Measurements from ENCODE around the gene VANGL2. TPM values are rescaled to one million over a fixed set of nuclear protein-coding genes. Genes with fewer than 3 reads are reported as not detected.

The VANGL2 gene
- polyA plus RNA-seq, 3 donors: 0.01 TPM; not detected in 2

- H3K36me3 Mint-ChIP-seq: peaks cover 42 to 47% of the 10 kb centered on the region in 2 donors
- no peak overlapping the region for H2AFZ ChIP-seq (ENCODE audit: insufficient read depth, low read depth, low read length, poor library complexity, severe bottlenecking)
- intact Hi-C loops (cut with micrococcal nuclease): no loop called here
- no peaks in the 10 kb centered on the region for H3K9me3 ChIP-seq (replicated peaks in 1 of 2; ENCODE audit: control insufficient read depth in 1 of 2, insufficient read depth in 1 of 2, low read length in 2 of 2)
- H3K4me3 ChIP-seq (replicated peaks in 1 of 3; ENCODE audit: low read depth in 2 of 3, low read length in 3 of 3): no peak overlapping the region
- no peaks in the 10 kb centered on the region for H3K79me2 ChIP-seq (ENCODE audit: insufficient read depth, low read length)
- no peaks in the 10 kb centered on the region for H3K27me3 ChIP-seq (ENCODE audit: control insufficient read depth in 2 of 2, insufficient read depth in 2 of 2, low read length in 2 of 2)
- WGBS (ENCODE audit: insufficient coverage): no CpG with 5 or more reads among the region's 4 CpGs
- H3K9me3 Mint-ChIP-seq: peaks cover 0 to 1% (median 0%) of the 10 kb centered on the region in 7 donors
- peaks cover 0 to 3% (median 2%) of the 10 kb centered on the region in 3 donors for H3K27me3 Mint-ChIP-seq (ENCODE audit: low read depth in 3 of 3)
- no peak overlapping the region for H3K4me3 Mint-ChIP-seq
- H3K4me1 ChIP-seq (ENCODE audit: control insufficient read depth in 1 of 2, insufficient read depth in 2 of 2, low read length in 2 of 2): no peaks in the 10 kb centered on the region
- H3K4me1 Mint-ChIP-seq: peaks cover 6% of the 10 kb centered on the region
- no peak for DNase-seq
- peaks cover 33 to 51% of the 10 kb centered on the region in 2 donors for H3K36me3 ChIP-seq (replicated peaks in 1 of 2; ENCODE audit: control insufficient read depth in 1 of 2, insufficient read depth in 2 of 2, low read length in 2 of 2)
- H3K27ac ChIP-seq (ENCODE audit: low read depth in 1 of 2, low read length in 2 of 2): no peak overlapping the region
- no peak overlapping the region for H3K9ac ChIP-seq (ENCODE audit: insufficient read depth, low read length, poor library complexity, severe bottlenecking)
- peaks cover 16% of the 10 kb centered on the region for H4K20me1 ChIP-seq (ENCODE audit: insufficient read depth, low read length)
- TF ChIP-seq, protein P1, sequence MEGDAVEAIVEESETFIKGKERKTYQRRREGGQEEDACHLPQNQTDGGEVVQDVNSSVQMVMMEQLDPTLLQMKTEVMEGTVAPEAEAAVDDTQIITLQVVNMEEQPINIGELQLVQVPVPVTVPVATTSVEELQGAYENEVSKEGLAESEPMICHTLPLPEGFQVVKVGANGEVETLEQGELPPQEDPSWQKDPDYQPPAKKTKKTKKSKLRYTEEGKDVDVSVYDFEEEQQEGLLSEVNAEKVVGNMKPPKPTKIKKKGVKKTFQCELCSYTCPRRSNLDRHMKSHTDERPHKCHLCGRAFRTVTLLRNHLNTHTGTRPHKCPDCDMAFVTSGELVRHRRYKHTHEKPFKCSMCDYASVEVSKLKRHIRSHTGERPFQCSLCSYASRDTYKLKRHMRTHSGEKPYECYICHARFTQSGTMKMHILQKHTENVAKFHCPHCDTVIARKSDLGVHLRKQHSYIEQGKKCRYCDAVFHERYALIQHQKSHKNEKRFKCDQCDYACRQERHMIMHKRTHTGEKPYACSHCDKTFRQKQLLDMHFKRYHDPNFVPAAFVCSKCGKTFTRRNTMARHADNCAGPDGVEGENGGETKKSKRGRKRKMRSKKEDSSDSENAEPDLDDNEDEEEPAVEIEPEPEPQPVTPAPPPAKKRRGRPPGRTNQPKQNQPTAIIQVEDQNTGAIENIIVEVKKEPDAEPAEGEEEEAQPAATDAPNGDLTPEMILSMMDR (IDR thresholded peaks at IDR 0.05): no peak
- H3K4me2 ChIP-seq (replicated peaks; ENCODE audit: extremely low read depth, low read length, poor library complexity, severe bottlenecking): no peak overlapping the region
- H3K27ac Mint-ChIP-seq: no peak overlapping the region
Measured at GRCh38 chr1:160361814-160362167, 38.6 kb upstream of the VANGL2 start.

DNA sequence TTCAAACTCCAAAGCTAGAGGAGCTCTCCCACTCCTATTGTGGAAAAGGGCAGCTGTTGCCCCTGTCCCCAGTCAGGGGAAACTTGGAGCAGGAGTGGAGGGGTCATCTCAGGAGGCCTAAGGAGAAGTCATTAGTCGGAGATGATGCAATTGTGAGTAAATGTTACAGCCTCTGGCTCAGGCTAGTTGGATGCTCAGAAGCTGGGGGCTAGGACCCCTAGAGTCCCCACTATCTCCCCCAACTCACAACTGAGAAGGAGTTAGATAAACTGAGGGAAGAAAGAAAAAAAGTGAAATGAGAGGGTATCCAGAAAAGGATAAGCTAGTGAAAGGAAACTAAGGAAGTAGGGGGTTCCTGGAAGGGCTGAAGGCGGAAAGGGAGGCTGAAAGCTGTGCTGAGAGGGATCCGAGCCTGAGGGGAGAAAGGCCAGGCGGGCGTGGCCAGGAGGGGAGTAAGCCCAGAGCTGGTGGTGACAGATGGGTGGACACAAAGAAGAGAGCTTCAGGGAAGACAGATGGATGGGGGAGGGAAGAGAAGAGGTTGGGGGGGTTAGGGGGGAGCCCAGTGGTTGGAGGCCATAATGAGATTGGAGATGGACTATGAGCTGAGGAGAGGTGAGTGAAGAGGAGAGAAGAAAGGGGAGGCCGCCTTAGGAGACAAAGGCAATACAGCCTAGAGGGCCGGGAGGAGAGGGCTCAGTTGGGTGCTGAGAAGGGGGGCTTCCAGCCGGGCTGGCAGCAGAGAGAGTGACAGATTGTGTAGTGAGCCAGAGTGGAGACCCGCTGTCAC lies 38.0 kb upstream of the VANGL2 start:
- no peaks in the 10 kb centered on the region for H3K9me3 ChIP-seq (replicated peaks in 1 of 2; ENCODE audit: control insufficient read depth in 1 of 2, insufficient read depth in 1 of 2, low read length in 2 of 2)
- Mint-ChIP-seq H3K4me1 (peaks cover 8% of the 10 kb centered on the region), H3K9me3 (peaks cover 0 to 1% (median 0%) of the 10 kb centered on the region in 7 donors), H3K4me3 (no peak overlapping the region), H3K27me3 (ENCODE audit: low read depth in 3 of 3) (peaks cover under 1 to 5% (median 4%) of the 10 kb centered on the region in 3 donors), H3K27ac (peak overlapping the region in 5 of 7 donors; percentile 25 to 71 (median 52)), H3K36me3 (peaks cover 37 to 41% of the 10 kb centered on the region in 2 donors)
- H3K27ac ChIP-seq (ENCODE audit: low read depth in 1 of 2, low read length in 2 of 2): no peak overlapping the region
- intact Hi-C loops (cut with micrococcal nuclease): no loop called here
- H2AFZ ChIP-seq (ENCODE audit: insufficient read depth, low read depth, low read length, poor library complexity, severe bottlenecking): no peak overlapping the region
- peaks cover 28 to 45% of the 10 kb centered on the region in 2 donors for H3K36me3 ChIP-seq (replicated peaks in 1 of 2; ENCODE audit: control insufficient read depth in 1 of 2, insufficient read depth in 2 of 2, low read length in 2 of 2)
- no peak overlapping the region for H3K4me3 ChIP-seq (replicated peaks in 1 of 3; ENCODE audit: low read depth in 2 of 3, low read length in 3 of 3)
- no peak overlapping the region for H3K4me2 ChIP-seq (replicated peaks; ENCODE audit: extremely low read depth, low read length, poor library complexity, severe bottlenecking)
- H4K20me1 ChIP-seq (ENCODE audit: insufficient read depth, low read length): peaks cover 12% of the 10 kb centered on the region
- H3K79me2 ChIP-seq (ENCODE audit: insufficient read depth, low read length): no peaks in the 10 kb centered on the region
- no peaks in the 10 kb centered on the region for H3K4me1 ChIP-seq (ENCODE audit: control insufficient read depth in 1 of 2, insufficient read depth in 2 of 2, low read length in 2 of 2)
- no peaks in the 10 kb centered on the region for H3K27me3 ChIP-seq (ENCODE audit: control insufficient read depth in 2 of 2, insufficient read depth in 2 of 2, low read length in 2 of 2)
- 96% methylated on average over 8 of the region's 9 CpGs for WGBS (ENCODE audit: insufficient coverage)
- DNase-seq: no peak
- no peak overlapping the region for H3K9ac ChIP-seq (ENCODE audit: insufficient read depth, low read length, poor library complexity, severe bottlenecking)
- TF ChIP-seq, protein P1 (IDR thresholded peaks at IDR 0.05): no peak
